ENCODE measurements around the gene ACP3.
"Not testable (repeated sequence)": the region's sequence is repeated elsewhere in the genome, so short reads cannot be mapped to it uniquely, and the experiment has no call there.

DNA sequence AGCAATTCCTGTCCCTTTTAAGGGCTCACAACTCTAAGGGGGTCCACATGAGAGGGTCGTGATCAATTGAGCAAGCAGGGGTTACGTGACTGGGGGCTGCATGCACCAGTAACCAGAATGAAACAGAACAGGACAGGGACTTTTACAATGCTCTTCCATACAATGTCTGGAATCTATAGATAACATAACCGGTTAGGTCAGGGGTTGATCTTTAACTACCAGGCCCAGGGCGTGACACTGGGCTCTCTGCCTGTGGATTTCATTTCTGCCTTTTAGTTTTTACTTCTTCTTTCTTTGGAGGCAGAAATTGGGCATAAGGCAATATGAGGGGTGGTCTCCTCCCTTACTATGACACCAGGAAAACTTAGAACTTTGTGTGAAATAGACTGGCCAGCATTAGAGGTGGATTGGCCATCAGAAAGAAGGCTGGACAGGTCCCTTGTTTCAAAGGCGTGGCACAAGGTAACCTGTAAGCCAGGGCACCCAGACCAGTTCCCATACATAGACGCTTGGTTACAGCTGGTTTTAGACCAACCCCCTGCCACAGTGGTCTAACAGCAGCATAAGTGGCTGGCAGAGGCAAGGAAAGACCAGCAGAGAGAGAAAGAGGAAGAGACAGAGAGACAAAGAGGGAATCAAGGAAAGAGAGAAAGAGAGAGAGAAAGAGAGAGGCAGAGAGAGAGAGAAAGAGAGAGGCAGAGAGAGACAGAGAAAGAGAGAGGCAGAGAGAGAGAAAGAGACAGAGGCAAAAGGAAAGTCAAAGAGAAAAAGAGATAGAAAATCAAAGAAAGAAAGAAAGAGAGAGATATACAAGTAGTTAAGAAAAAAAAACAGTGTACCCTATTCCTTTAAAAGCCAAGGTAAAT, 13.6 kb upstream of the ACP3 start:
- TF ChIP-seq, protein P1, sequence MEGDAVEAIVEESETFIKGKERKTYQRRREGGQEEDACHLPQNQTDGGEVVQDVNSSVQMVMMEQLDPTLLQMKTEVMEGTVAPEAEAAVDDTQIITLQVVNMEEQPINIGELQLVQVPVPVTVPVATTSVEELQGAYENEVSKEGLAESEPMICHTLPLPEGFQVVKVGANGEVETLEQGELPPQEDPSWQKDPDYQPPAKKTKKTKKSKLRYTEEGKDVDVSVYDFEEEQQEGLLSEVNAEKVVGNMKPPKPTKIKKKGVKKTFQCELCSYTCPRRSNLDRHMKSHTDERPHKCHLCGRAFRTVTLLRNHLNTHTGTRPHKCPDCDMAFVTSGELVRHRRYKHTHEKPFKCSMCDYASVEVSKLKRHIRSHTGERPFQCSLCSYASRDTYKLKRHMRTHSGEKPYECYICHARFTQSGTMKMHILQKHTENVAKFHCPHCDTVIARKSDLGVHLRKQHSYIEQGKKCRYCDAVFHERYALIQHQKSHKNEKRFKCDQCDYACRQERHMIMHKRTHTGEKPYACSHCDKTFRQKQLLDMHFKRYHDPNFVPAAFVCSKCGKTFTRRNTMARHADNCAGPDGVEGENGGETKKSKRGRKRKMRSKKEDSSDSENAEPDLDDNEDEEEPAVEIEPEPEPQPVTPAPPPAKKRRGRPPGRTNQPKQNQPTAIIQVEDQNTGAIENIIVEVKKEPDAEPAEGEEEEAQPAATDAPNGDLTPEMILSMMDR (conservative IDR thresholded peaks at IDR 0.05): not testable (repeated sequence)
- not testable (repeated sequence) for TF ChIP-seq ZFX (IDR thresholded peaks at IDR 0.05)
